IPS DF 4.7 (cell line): ENCODE data around the gene IL17D.

Experiments used
- DNase-seq: peaks from one replicate; pipeline ENCODE4 v3.0.0-alpha.2; 2013; ENCODE audit warnings: low spot score; ENCODE audit errors: extremely low read depth

Gene IL17D

GRCh38 chr13:20689291-20689690, 14.2 kb upstream of the IL17D start:
- no peak for DNase-seq

- no peak for DNase-seq
Observed at GRCh38 chr13:20691616-20692015, 11.9 kb upstream of the IL17D start.

GRCh38 chr13:20696073-20696472, 7.4 kb upstream of the IL17D start:
- DNase-seq = no peak

GRCh38 chr13:20699715-20700114, 3.8 kb upstream of the IL17D start:
- no peak for DNase-seq

- DNase-seq = no peak
Observed at GRCh38 chr13:20700288-20700687, 3.2 kb upstream of the IL17D start.

GRCh38 chr13:20701461-20701860, 2.0 kb upstream of the IL17D start:
- DNase-seq = no peak

GRCh38 chr13:20702530-20702914, 977 bp upstream of the IL17D start:
- no peak for DNase-seq

GRCh38 chr13:20703780-20704458, 420 bp downstream of the IL17D start:
- no peak for DNase-seq

- DNase-seq = no peak
Observed at GRCh38 chr13:20704459-20705069, 1.1 kb downstream of the IL17D start.

GRCh38 chr13:20706661-20707060, 3.2 kb downstream of the IL17D start:
- DNase-seq = no peak

GRCh38 chr13:20708216-20708615, 4.7 kb downstream of the IL17D start:
- no peak for DNase-seq

- DNase-seq = no peak
Observed at GRCh38 chr13:20709369-20709768, 5.9 kb downstream of the IL17D start.

GRCh38 chr13:20709782-20710181, 6.3 kb downstream of the IL17D start:
- no peak for DNase-seq

GRCh38 chr13:20711301-20712044, 8.0 kb downstream of the IL17D start:
- no peak for DNase-seq

- no peak for DNase-seq
Observed at GRCh38 chr13:20713014-20713376, 9.5 kb downstream of the IL17D start.

GRCh38 chr13:20713751-20714150, 10.3 kb downstream of the IL17D start:
- DNase-seq = no peak

GRCh38 chr13:20714161-20714560, 10.7 kb downstream of the IL17D start:
- no peak for DNase-seq

GRCh38 chr13:20714563-20715329, 11.2 kb downstream of the IL17D start:
- no peak for DNase-seq

GRCh38 chr13:20715330-20715712, 11.8 kb downstream of the IL17D start:
- no peak for DNase-seq

- DNase-seq = no peak
Observed at GRCh38 chr13:20716951-20717350, 13.5 kb downstream of the IL17D start.

- DNase-seq = no peak
Observed at GRCh38 chr13:20717581-20718542, 14.4 kb downstream of the IL17D start.
